GM12878 (cell line): Measurements from ENCODE around the gene EIF2D. TPM values are rescaled to one million over a fixed set of nuclear protein-coding genes. Genes with fewer than 3 reads are reported as not detected.

Source experiments
- ASH2L ChIP-seq: fragments of 300-600, 200-600 bp; sonication (generic); IDR thresholded peaks from 2 replicates; pipeline ENCODE4 v1.6.1; 2017; ENCODE audit warnings: low read depth, mild to moderate bottlenecking, borderline replicate concordance
- FOXM1 ChIP-seq: IDR thresholded peaks from 2 replicates; pipeline ENCODE4 v1.6.1; 2012; ENCODE audit warnings: low read depth, mild to moderate bottlenecking, inconsistent platforms, low read length, moderate library complexity
- GABPA ChIP-seq: IDR thresholded peaks from 2 replicates; pipeline ENCODE4 v1.6.1; 2014; ENCODE audit warnings: antibody characterized with exemption, low read depth, mild to moderate bottlenecking, inconsistent platforms
- STAT1 ChIP-seq: fragments of 450-650 bp; conservative IDR thresholded peaks from 2 replicates; pipeline ENCODE4 v1.6.1; 2014; ENCODE audit warnings: antibody characterized with exemption, mild to moderate bottlenecking
- SUZ12 ChIP-seq: fragments of 200-600 bp; sonication (generic); IDR thresholded peaks from one replicate; pipeline ENCODE4 v1.6.1; 2018; ENCODE audit warnings: antibody characterized with exemption, mild to moderate bottlenecking; ENCODE audit not compliant: unreplicated experiment
- ZNF384 ChIP-seq: IDR thresholded peaks from 2 replicates; pipeline ENCODE4 v1.6.1; 2012; ENCODE audit warnings: low read depth, mild to moderate bottlenecking, low read length, improper control_type of control experiment, borderline replicate concordance
- polyA plus RNA-seq, 11 experiments: library from polyadenylated mRNA; depleted of rRNA in 4 of 11; unstranded in 6 of 11; stranded (reverse) in 5 of 11; fragments of >200 nt; fragmentation: Nextera tagmentation in 4 of 11; fragmentation: Illumina TruSeq in 1 of 11; extraction: Ambion mirVana in 4 of 11; extraction: Trizol in 1 of 11; gene quantifications; 1 replicate in 1 of 11; 2 replicates in 10 of 11; pipeline versions ENCODE4 v1.2.1 to v1.2.3, GENCODE V29; 2011 to 2016; ENCODE audit warnings: inconsistent platforms in 2 of 11, missing spikeins in 2 of 11, low read depth in 1 of 11
- total RNA-seq, 4 experiments: library from RNA; depleted of rRNA in 3 of 4; stranded (reverse); fragments of >200 nt in 3 of 4; fragmentation: Illumina TruSeq in 1 of 4; extraction: Trizol in 1 of 4; gene quantifications; 2 replicates each; pipeline versions ENCODE4 v1.2.1 to v1.2.3, GENCODE V29; 2013 to 2021
- TF ChIP-seq, protein P1 (sequence below): fragments of 450-650 bp; IDR thresholded peaks from 2 replicates; pipeline ENCODE4 v1.6.1; 2017; ENCODE audit warnings: mild to moderate bottlenecking, moderate library complexity
- TF ChIP-seq, protein P2 (sequence below): fragments of 450-650 bp; IDR thresholded peaks from 2 replicates; pipeline ENCODE4 v1.6.1; 2017; ENCODE audit warnings: mild to moderate bottlenecking

Gene EIF2D
- total and polyA plus RNA-seq, 10 of the 15 experiments (the other 5 are each of a cell fraction or from before 2014, with no cell fraction given) = 65.2 to 133 (median 79.0) TPM

DNA sequence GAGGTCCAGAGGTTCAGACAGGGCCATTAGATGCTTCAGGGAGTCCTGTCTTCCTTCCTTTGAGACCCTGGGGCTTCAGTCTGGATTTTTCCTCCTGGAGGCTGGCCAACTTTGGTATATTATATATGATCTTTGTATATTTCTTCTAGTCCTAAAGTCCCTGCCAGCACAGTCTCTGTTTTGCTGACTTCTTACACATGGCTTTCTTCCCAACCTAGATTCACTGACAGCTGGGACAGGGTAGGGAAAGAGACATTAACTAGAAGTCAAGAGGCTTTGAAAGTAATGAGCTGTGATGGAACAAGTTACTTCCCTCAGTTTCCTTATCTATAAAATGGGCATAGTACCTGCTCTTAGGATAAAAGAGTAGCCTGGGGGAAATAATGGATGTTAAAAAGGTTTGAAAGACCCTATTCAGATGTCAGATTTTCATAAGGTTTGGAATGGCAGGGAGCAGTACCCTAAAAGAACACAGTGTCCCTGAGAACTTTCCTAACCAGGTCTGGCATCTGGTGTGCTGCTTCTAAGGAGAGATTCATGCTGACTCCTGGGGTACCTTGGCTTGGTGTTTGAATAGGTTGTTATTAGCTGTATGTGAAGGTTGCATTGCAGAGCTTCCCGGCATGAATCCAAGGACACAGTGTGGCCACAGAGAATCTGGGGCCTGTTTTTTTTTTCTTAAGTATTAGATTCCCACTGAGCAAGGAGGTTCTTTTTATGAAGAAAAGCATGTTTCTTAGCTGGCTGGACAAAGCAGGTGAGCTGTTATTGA lies 57.4 kb downstream of the EIF2D start (continued):
- TF ChIP-seq, protein P1, sequence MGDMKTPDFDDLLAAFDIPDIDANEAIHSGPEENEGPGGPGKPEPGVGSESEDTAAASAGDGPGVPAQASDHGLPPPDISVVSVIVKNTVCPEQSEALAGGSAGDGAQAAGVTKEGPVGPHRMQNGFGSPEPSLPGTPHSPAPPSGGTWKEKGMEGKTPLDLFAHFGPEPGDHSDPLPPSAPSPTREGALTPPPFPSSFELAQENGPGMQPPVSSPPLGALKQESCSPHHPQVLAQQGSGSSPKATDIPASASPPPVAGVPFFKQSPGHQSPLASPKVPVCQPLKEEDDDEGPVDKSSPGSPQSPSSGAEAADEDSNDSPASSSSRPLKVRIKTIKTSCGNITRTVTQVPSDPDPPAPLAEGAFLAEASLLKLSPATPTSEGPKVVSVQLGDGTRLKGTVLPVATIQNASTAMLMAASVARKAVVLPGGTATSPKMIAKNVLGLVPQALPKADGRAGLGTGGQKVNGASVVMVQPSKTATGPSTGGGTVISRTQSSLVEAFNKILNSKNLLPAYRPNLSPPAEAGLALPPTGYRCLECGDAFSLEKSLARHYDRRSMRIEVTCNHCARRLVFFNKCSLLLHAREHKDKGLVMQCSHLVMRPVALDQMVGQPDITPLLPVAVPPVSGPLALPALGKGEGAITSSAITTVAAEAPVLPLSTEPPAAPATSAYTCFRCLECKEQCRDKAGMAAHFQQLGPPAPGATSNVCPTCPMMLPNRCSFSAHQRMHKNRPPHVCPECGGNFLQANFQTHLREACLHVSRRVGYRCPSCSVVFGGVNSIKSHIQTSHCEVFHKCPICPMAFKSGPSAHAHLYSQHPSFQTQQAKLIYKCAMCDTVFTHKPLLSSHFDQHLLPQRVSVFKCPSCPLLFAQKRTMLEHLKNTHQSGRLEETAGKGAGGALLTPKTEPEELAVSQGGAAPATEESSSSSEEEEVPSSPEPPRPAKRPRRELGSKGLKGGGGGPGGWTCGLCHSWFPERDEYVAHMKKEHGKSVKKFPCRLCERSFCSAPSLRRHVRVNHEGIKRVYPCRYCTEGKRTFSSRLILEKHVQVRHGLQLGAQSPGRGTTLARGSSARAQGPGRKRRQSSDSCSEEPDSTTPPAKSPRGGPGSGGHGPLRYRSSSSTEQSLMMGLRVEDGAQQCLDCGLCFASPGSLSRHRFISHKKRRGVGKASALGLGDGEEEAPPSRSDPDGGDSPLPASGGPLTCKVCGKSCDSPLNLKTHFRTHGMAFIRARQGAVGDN = no peak
- TF ChIP-seq, protein P2, sequence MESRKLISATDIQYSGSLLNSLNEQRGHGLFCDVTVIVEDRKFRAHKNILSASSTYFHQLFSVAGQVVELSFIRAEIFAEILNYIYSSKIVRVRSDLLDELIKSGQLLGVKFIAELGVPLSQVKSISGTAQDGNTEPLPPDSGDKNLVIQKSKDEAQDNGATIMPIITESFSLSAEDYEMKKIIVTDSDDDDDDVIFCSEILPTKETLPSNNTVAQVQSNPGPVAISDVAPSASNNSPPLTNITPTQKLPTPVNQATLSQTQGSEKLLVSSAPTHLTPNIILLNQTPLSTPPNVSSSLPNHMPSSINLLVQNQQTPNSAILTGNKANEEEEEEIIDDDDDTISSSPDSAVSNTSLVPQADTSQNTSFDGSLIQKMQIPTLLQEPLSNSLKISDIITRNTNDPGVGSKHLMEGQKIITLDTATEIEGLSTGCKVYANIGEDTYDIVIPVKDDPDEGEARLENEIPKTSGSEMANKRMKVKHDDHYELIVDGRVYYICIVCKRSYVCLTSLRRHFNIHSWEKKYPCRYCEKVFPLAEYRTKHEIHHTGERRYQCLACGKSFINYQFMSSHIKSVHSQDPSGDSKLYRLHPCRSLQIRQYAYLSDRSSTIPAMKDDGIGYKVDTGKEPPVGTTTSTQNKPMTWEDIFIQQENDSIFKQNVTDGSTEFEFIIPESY = no peak
- no peak for TF ChIP-seq FOXM1
- TF ChIP-seq ZNF384 = no peak
- no peak for TF ChIP-seq SUZ12
- no peak for TF ChIP-seq ASH2L
- TF ChIP-seq GABPA = no peak
- TF ChIP-seq STAT1 = no peak
